RWPE2 (cell line): Measurements from ENCODE around the gene ADAMTS3.

ENCODE experiments used
- ATAC-seq: fragments of 200-7000 bp; cut with Tn5 transposase; 3 replicates; pipeline ENCODE4 v1.9.1; 2021; ENCODE audit warnings: low read depth
- DNase-seq: peaks from one replicate; pipeline ENCODE4 v3.0.0-alpha.2; 2020; ENCODE audit warnings: low spot score
- H3K27ac ChIP-seq: fragments of 450-650 bp; 2 replicates; pipeline ENCODE4 v1.5.1; 2017; ENCODE audit warnings: mild to moderate bottlenecking; ENCODE audit not compliant: poor library complexity, severe bottlenecking
- H3K27me3 ChIP-seq: fragments of 250-450 bp; sonication (Bioruptor Pico); 2 replicates; pipeline ENCODE4 v1.5.1; 2021; ENCODE audit warnings: mild to moderate bottlenecking, moderate library complexity; ENCODE audit not compliant: insufficient read depth, poor library complexity, severe bottlenecking
- H3K36me3 ChIP-seq: fragments of 250-450 bp; sonication (Bioruptor Pico); 2 replicates; pipeline ENCODE4 v1.5.1; 2020; ENCODE audit warnings: low read depth, mild to moderate bottlenecking, moderate library complexity
- H3K4me1 ChIP-seq: fragments of 250-450 bp; sonication (Bioruptor Pico); 2 replicates; pipeline ENCODE4 v1.5.1; 2021; ENCODE audit warnings: mild to moderate bottlenecking, moderate library complexity; ENCODE audit not compliant: insufficient read depth, poor library complexity, severe bottlenecking
- H3K4me3 ChIP-seq: fragments of 250-450 bp; sonication (Bioruptor Pico); 2 replicates; pipeline ENCODE4 v1.5.1; 2021; ENCODE audit warnings: mild to moderate bottlenecking, moderate library complexity; ENCODE audit not compliant: severe bottlenecking
- H3K9me3 ChIP-seq: fragments of 250-450 bp; sonication (Bioruptor Pico); 2 replicates; pipeline ENCODE4 v1.5.1; 2021; ENCODE audit warnings: mild to moderate bottlenecking, moderate library complexity; ENCODE audit not compliant: severe bottlenecking
- CTCF ChIP-seq: fragments of 450-650 bp; IDR thresholded peaks from one replicate; pipeline ENCODE4 v1.5.1; 2017; ENCODE audit warnings: mild to moderate bottlenecking, moderate library complexity; ENCODE audit not compliant: poor library complexity, severe bottlenecking

Gene ADAMTS3

GRCh38 chr4:72338060-72338459 is 231.0 kb downstream of the ADAMTS3 start:
- DNase-seq, result no peak
- ATAC-seq, result no peak

GRCh38 chr4:72330381-72330780 is 238.6 kb downstream of the ADAMTS3 start:
- no peak for ATAC-seq
- Histone ChIP-seq H3K4me1 (no peaks in the 10 kb centered on the region), H3K36me3 (no peaks in the 10 kb centered on the region; the same call in 1 of the 2 replicates), H3K9me3 (no peaks in the 10 kb centered on the region), H3K4me3 (no peak overlapping the region), H3K27me3 (no peaks in the 10 kb centered on the region), H3K27ac (no peak overlapping the region)
- no peak for TF ChIP-seq CTCF
- DNase-seq, result no peak

More at GRCh38 chr4:72338060-72338459, 231.0 kb downstream of the ADAMTS3 start:
- no peaks in the 10 kb centered on the region for H3K27me3 ChIP-seq
- no peak overlapping the region for H3K4me3 ChIP-seq
- no peak overlapping the region for H3K27ac ChIP-seq
- no peaks in the 10 kb centered on the region for H3K4me1 ChIP-seq
- no peaks in the 10 kb centered on the region for H3K36me3 ChIP-seq
- no peaks in the 10 kb centered on the region for H3K9me3 ChIP-seq
- no peak for TF ChIP-seq CTCF

GRCh38 chr4:72326692-72327632 is 242.1 kb downstream of the ADAMTS3 start:
- Histone ChIP-seq H3K36me3 (no peaks in the 10 kb centered on the region; the same call in 1 of the 2 replicates), H3K27ac (no peak overlapping the region), H3K9me3 (no peaks in the 10 kb centered on the region), H3K4me3 (no peak overlapping the region), H3K4me1 (no peaks in the 10 kb centered on the region), H3K27me3 (no peaks in the 10 kb centered on the region)
- TF ChIP-seq CTCF, result peak; percentile 86
- no peak for DNase-seq
- no peak for ATAC-seq

- no peaks in the 10 kb centered on the region for H3K9me3 ChIP-seq
- H3K4me3 ChIP-seq, result no peak overlapping the region
- TF ChIP-seq CTCF, result no peak
- H3K36me3 ChIP-seq, result no peaks in the 10 kb centered on the region
- H3K27ac ChIP-seq, result no peak overlapping the region
- peaks cover 5% of the 10 kb centered on the region for H3K4me1 ChIP-seq
- no peaks in the 10 kb centered on the region for H3K27me3 ChIP-seq
- ATAC-seq (no peak), DNase-seq (no peak)
These were observed 243.8 kb downstream of the ADAMTS3 start for GRCh38 chr4:72325215-72325614.

GRCh38 chr4:72323227-72323626 is 245.8 kb downstream of the ADAMTS3 start:
- Histone ChIP-seq H3K9me3 (no peaks in the 10 kb centered on the region), H3K27ac (no peak overlapping the region), H3K4me1 (peaks cover 25% of the 10 kb centered on the region), H3K4me3 (no peak overlapping the region), H3K36me3 (no peaks in the 10 kb centered on the region), H3K27me3 (no peaks in the 10 kb centered on the region)
- DNase-seq, result no peak
- no peak for ATAC-seq
- TF ChIP-seq CTCF, result no peak
